GM21619 (cell line): ENCODE measurements around the gene KLHL29.

Experiments
- ATAC-seq: cut with Tn5 transposase; IDR thresholded peaks from one replicate; pipeline ENCODE4 v1.9.1; 2021; ENCODE audit not compliant: unreplicated experiment

Gene KLHL29

GRCh38 chr2:23445450-23445868 lies 60.5 kb downstream of the KLHL29 start:
- peak; percentile 46 for ATAC-seq

DNA sequence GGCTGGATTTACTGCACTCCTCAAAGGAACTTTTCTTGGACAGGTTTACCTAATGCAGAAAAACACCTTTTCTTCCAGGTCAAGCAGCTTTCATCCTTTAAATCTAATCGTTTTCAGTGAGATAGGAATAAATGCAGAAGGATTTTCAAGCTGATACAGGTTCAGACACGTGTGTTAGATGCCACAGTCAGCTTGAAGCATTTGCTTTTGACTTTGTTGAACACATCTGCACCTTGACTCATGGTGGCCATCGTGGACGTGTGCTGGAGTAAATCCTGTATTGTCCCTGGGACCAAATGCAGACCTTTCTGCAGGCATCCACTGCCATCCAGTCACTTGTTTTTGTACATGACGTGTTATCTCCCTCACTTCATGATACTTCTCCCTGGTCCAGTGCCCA lies 61.9 kb downstream of the KLHL29 start:
- ATAC-seq: no peak

- ATAC-seq: no peak
These were observed 62.4 kb downstream of the KLHL29 start for GRCh38 chr2:23447405-23447804.

GRCh38 chr2:23448906-23449305 lies 63.9 kb downstream of the KLHL29 start:
- ATAC-seq: no peak

DNA sequence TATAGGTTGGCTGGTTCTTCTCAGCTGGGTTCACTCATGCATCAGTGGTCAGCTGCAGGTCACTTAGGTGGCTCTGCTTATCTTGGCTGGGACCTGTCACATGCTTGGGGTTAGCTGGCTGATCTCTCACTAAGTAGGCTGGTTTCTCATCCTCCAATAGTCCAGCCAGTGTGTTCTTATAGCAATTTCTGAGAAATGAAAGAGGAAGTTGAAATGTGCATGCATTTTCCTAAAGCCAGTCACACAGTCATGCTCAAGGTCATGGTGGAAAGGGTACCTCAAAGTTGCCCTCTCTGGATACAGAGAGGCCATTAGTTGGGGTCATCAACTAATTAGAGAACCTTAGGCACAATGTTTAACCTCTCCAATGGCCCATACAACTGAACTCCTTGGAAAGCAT lies 64.4 kb downstream of the KLHL29 start:
- ATAC-seq: peak; percentile 74

- no peak for ATAC-seq
These were observed 64.9 kb downstream of the KLHL29 start for GRCh38 chr2:23449831-23450331.

DNA sequence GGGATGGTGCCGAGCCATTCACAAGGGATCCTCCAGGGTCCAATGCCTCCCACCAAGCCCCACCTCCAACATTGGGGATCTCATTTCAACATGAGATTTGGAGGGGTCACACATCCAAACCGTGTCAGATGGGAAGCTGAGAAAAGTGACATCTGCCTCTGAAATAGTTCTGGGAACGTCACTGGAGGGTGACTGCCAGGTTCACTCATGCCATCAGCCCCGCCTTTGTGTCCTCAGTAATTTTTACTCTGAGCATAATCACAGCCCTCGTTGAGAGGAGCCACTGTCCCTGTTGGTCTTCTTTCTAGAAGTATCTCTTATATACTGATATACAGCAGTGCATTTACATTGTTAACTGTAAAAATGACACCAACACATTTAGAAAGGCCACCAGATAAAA lies 67.4 kb downstream of the KLHL29 start:
- no peak for ATAC-seq

- ATAC-seq: peak; percentile 53
These were observed 68.0 kb downstream of the KLHL29 start for GRCh38 chr2:23452853-23453420.

DNA sequence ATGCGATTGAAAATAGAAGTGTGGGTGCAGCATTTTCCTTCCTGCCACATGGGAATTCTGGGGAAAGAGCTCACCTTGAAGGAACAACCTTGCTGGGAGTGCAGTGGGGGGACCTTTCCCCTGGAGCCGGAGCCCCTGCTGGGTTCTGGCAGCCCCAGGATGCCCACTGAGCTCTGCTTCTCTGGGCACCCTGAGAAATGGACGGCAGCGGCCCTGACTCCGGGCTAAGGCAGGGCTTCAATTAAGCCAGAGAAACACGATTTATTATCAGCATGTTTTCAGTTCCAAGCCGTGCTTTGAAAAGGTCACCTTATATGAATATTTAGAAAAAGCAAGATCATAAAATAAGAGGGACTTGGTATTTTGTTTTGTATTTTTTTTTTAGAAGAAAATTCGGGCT lies 68.5 kb downstream of the KLHL29 start:
- ATAC-seq: no peak

DNA sequence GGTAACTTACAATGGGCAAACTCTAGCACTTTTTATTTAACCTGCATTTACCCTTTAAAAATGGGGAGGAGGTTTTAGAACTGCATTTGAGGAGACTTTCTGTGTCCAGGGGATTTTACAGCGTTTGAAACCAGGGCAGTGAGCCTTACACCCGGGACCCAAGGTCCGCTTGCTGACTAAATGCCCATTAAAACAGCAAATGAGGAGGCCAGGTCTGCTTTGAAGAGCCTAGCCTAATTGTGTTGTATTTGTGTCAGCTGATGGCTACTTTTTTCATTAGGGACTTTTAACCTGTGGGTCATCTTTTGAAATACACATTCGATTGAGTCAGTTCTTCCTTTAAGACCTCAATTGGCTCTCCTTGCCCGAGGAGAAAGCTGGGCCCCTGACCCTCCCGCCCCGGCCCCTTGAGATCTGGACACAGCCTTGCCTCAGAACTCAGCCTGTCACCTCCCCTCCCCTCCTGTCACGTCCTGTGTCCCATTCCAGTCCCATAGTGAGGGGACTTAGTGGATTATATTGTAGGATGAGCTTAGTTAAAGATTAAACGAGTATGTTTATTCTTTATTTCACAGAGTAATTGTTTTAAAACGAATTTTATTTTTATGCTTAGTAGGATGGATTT lies 69.0 kb downstream of the KLHL29 start:
- ATAC-seq: no peak

- no peak for ATAC-seq
These were observed 69.6 kb downstream of the KLHL29 start for GRCh38 chr2:23454501-23455120.

DNA sequence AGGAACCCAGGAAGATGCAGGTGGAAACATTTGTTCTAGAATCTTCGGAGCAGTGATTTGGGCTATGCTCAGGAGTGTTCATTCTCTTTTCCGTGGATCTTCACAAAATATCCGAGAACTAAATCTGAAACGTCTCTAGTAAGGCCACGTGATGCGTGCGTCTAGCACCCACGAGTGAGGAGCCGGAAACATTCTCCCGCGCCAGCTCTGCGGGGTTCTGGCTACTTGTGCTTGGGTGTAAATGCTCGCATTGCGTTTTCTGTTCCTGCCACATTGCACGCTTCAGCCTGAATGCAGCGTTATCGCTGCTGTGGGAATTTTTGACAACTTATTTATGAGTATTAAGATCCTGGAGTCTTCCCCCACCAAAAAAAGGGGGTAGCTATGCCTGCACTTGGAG lies 71.4 kb downstream of the KLHL29 start:
- ATAC-seq: no peak

DNA sequence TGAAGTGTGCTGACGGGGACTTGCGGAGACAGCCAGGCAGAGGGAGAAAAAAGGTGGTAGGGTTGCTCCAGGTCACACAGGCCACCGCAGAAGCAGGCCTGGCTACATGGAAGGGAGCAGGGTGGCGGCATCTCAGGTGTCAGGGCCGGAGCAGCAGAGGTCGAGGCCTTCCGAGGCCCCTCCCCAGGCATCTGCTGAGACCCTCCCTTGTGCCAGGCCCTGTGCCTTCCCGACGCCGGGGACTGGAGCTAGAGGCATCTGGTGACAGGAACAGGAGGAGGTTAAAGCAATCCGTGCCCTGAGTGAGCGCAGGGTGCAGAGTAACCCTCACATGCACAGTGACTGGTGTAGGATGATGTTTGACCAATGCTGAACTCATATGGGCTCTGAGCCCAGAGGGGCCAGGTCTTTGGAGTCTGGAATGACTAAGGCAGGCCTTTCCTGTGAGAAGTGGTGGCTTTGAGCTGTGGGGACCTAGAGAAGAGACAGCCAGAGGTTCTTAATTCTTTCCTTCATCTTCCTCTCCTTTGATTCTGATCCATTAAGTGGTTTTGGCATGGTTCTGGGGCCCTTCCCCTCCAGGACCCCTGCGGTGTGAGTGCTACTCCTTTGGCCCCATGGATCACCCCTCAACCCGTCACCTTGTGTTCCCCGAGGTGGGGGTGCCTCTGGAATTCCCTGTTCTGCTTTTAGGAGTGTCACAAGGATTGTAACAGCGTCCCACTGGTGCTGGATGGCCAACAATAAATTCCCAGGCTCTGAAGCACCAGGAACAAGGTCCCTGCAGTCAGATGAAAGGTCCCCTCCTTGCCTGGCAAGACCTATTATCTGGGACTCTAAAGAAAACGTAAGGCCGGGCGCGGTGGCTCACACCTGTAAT lies 72.1 kb downstream of the KLHL29 start:
- ATAC-seq: no peak

DNA sequence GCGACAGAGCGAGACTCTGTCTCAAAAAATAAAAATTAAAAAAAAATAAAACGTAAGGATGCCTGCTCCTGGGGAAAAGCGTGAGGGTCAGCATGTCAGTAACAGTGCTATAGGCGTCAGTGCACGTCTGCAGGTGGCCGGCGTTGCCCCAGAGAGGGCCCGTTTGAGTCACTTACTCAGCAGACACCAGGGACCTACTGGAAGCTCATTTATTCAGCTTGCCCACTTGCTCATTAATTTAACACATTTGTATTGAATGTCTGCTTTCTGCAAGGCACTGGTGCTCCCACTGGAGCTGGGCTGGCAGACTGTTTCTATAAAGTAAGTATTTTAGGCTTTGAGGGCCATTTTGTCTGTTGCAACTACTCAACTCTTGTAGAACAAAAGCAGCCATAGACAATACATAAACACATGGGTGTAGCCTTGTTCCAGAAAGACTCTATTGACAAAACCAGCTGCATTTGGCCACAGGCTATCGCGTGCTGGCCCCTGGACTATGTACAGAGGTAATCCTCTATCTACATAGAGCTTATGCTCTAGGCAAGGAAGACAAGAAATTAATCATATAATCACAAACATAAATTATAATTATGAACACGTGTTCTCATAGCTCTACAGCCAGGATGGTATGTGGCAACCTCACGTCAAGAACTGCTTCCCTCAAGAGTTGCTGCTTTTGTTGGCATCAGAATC lies 73.2 kb downstream of the KLHL29 start:
- ATAC-seq: no peak

DNA sequence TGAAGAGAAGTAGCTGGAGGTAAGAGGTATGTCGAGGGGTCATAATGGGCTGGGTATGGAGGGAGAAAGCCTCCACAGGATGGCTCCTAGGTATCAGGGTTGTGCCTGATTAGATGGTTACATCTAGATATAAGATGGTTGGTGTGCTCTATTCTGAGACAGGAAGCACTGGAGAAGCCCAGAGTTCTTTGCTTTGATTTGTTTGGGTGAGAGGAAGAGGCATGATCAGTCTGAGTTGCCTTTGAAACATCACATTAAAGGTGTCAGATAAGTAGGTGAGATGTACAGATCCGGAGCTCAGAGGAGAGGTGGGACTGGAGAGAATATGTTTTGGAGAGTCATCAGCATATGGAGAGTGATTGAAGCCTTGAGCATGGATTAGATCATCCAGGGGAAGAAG lies 74.1 kb downstream of the KLHL29 start:
- ATAC-seq: no peak

GRCh38 chr2:23460228-23460627 lies 75.2 kb downstream of the KLHL29 start:
- peak; percentile 62 for ATAC-seq

GRCh38 chr2:23460993-23461392 lies 76.0 kb downstream of the KLHL29 start:
- ATAC-seq: no peak

DNA sequence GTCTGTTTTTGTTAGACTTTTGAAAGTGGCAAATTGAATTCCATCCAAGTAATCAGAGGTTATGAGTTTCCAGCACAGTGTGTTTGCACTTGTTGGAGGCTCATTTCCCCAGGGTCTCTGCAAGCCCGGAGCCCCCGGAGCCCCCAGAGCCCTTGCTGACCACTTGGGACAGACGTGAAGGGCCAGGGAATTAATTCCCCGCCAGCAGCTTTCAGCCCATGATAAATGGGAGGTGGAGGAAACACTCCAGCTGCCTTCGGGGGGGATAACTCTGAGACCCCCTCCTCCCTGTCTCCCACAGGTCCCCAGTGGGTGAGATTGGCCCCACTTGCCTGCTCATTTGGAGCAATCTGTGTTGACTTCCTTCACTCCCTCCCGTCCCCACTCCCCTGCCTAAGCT lies 79.2 kb downstream of the KLHL29 start:
- ATAC-seq: no peak

DNA sequence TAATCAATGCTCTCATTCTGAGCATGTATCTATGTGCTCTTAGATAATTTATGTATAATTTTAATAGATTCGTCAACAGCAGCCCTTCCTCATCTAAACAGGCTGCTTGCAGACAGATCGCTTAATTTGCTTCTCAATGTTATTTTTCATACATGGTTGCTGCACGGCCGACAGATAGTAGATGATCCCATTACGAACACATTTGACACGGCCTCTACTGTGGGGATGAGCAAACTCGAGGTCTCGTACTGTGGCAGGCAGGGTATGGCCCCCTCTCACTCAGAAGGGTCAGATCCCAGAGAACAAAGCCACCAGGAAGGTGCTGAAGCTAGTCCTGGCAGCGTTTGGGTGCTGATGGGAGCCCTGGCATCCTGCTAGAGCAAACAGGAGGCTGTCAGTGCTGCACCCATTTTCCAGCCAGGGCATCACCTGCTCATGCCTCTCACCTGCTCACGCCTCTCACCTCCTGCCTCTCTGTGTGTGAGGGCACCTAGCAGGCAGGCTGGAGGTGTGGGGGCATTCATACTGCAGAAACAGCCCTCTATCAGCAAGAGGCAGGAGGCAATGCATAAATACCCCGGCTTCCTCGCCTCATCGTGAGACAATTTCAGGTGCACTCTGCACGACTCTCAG lies 80.0 kb downstream of the KLHL29 start:
- ATAC-seq: no peak

- ATAC-seq: no peak
These were observed 81.0 kb downstream of the KLHL29 start for GRCh38 chr2:23465936-23466335.
